ENCODE measurements around the gene TEAD1.
"Not testable (repeated sequence)": the region's sequence is repeated elsewhere in the genome, so short reads cannot be mapped to it uniquely, and the experiment has no call there.

Gene TEAD1

DNA sequence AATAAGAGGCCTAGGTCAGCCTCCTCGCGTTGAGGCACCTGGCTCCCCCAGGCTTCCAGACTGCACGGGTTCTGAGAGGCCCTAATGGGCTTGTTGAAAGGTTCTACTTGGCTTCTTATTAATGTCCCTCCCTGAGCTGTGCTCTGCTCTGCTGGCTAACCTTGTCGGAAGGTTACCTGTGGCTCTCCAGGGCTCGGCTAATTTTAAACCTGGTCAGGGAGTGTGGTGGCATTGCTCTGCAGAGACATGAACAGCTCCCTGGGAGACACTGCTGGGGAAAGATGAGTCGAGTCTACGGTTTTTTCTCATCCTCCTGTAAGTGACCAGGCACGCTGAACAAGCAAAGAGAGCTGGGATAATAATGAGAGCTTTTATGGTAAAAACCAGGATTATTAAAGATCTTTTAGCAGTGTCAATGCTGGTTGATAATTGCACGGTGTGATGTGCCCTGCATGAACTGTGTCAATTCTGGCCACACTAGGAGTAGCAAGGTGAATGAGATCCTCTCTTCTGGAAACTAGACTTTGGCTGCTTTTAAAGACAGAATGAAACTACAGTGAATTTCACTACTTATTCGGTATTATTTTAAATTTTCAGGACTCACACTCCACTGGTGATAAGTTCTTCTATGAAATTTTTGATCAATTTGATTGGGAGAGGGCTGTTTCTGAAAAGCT, 70.7 kb downstream of the TEAD1 start:
- DNase-seq = no peak

DNA sequence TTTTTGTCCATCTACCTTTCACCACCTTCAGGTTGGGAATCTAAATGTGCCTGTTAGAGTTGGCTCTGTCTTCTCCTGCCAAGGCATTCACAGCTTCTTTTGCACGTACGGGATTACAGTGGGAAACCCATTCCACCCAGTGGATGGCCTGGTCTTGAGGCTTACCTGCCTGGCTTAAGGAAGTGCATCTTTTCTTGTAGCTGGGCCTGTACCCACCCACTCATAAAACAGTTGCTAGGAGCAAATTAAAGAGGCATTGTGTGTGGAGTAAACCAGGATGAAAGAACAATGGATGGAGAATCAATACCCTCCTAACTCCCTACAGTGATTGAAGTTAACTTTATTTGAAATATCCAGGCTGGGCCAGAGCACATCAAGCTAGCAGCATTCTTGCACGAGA, 71.6 kb downstream of the TEAD1 start:
- DNase-seq = no peak

GRCh38 chr11:12746593-12747097, 72.4 kb downstream of the TEAD1 start:
- peak; percentile 3 for DNase-seq

DNA sequence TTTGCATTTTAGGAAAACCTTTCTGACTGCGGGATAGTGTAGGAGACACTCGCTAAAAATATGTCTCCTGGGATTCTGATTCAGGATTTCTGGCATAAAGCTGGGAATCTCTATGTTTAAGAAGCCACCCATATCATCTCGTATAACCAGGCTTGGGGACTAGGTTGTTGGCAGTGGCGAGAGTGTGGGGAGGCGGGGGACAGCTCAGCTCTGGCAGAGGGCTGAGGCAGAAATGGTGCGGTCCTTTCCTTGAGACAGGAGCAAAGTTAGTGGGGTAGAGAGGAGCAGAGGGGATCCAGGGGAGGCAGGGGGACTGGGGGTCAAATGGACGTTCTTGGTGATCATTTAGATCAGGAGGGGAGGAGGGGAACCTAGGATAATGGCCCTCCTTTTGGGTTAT, 74.3 kb downstream of the TEAD1 start:
- DNase-seq = no peak

GRCh38 chr11:12749442-12749841, 75.2 kb downstream of the TEAD1 start:
- DNase-seq = no peak

GRCh38 chr11:12750181-12750580, 76.0 kb downstream of the TEAD1 start:
- no peak for DNase-seq

- no peak for DNase-seq
Measured at GRCh38 chr11:12752868-12753524, 78.8 kb downstream of the TEAD1 start.

DNA sequence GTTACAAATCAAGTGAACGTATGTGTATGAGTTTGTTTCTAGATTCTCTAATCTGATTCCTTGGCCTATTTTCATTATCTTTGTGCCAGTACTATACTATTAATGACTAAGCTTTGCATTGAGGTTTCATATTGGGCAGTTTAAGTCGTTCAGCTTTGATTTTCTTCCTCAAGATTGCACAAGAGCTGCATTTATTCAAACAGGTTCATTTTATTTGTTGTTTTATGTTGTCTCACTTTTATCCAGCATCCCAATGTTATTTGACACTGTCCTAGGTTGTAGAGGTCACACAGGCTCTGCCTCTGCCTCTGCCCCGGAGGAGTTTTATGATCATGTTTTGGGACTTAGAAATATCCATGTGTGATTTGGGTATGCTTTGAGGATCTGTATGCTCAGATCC, 79.8 kb downstream of the TEAD1 start:
- no peak for DNase-seq

DNA sequence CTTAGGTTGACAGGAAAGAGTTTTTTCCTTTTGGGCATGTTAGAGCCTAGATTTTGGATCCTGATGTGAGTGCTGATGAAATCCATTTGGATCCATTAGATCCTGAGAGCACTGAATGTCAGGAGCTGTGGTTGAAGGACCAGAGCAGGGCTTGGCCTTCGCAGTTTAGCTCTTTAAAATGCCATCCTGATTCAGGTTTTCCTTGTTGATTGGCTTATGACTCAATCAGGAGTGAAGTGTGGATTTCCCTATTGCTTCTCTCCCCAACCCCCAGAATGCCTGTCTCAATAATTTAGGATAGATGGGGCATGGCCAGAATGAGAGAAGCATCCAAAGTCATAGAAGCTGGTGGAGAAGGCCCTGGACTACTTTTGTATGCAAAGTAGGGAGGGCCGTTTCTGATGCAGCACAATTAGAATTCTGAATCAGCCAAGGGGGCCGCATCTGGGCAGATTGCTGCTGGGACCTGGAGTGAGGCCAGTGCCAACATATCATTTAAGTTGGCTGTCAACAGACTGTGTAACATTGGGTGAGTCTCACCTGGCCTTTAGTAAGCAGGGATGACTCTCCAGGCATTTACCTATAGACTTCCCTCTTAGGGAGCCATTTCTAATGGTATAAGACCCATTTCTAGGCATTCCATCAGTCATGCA, 80.5 kb downstream of the TEAD1 start:
- DNase-seq = no peak

- no peak for DNase-seq
Measured at GRCh38 chr11:12755510-12756453, 81.6 kb downstream of the TEAD1 start.

GRCh38 chr11:12756454-12756806, 82.2 kb downstream of the TEAD1 start:
- no peak for DNase-seq

DNA sequence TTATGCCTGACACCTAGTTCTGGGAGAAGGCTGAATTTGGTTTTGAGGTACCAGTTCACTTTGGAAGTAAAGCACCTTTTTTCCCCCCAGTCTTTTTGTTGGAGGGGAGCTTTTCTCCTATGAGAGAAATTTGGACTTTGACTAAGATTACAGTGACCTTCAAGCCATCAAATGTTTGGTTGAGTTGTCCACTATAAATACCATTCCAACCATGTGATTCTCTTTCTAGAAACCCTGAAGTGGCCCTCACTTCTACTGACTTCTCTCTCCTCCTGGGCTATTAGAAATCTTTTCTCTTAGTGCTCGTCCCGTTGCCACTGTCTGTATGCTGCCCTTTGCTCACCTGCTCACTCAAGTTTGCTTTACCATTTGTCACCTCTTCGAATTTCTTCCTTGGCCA, 82.6 kb downstream of the TEAD1 start:
- DNase-seq = no peak

GRCh38 chr11:12757416-12757815, 83.2 kb downstream of the TEAD1 start:
- no peak for DNase-seq

GRCh38 chr11:12758117-12758516, 83.9 kb downstream of the TEAD1 start:
- DNase-seq = not testable (repeated sequence)

DNA sequence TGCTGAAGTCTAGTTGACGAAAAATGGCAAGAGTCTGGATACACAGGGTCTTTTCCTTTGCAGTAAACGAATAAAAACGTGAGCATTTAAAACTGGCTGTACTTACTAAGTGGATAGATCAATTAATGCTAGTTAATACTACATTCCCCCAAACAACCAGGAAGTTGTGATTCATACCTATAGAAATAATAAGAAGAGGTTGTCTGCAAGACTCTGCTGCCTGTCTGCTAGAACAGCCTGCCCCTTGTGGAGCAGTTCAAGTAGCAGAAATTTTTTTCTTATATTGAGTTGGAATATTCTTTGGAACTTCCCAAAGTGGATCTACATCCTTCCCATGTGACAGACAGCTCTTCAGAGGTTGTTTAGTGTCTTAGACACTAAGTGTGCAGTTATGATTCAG, 86.8 kb downstream of the TEAD1 start:
- peak; percentile 3 for DNase-seq

GRCh38 chr11:12762278-12762677, 88.1 kb downstream of the TEAD1 start:
- DNase-seq = no peak

GRCh38 chr11:12762696-12763324, 88.6 kb downstream of the TEAD1 start:
- DNase-seq = no peak

GRCh38 chr11:12764187-12764914, 90.1 kb downstream of the TEAD1 start:
- no peak for DNase-seq

DNA sequence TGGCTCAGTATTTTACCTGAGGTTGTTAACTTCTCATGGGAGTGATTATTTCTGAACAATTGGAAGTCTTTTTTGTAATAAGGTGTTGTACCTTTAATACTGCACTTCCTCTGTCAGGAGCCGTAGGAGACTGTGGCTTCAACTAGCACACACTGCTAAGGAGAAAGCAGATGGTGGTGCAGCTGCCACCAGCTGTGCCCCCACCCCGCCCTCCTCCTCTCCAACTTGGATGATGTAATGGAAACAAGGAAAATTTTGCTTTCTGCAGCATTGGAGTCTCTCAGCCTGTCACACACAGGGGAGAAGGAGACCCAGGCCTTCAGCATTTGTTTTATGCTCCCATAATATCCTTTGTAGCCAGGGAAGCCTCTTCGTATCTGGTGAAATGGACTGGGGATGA, 91.2 kb downstream of the TEAD1 start:
- DNase-seq = no peak

DNA sequence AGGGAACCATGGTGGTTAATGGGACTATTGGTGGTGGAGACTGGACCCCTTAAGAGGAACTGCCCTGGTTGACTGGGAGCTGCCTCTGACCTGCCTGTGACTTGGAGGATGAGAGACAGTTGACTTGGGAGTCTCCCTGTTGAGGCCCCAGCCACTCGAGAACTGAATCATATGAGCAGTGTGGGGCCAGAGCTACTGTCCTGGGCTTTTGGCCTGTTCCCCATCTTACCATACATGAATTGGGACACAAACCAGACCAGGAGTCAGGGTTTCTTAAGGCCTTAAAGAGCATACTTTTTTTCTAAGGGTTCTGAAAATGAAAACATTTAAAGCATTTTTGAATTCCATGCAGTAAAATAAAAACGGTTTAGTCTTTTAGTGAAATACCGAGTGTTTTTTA, 92.8 kb downstream of the TEAD1 start:
- DNase-seq = no peak

- no peak for DNase-seq
Measured at GRCh38 chr11:12767577-12767976, 93.4 kb downstream of the TEAD1 start.
